Neural cell (in vitro differentiated cells): ENCODE data around the gene F13A1. TPM values are rescaled to one million over a fixed set of nuclear protein-coding genes. Genes with fewer than 3 reads are reported as not detected.

Source experiments
- H2AFZ ChIP-seq: fragments of 200-600, 300-800 bp; sonication (generic), shearing (Covaris generic); 2 replicates; pipeline ENCODE4 v1.6.0; 2014; ENCODE audit warnings: low read depth, mild to moderate bottlenecking, antibody characterized with exemption, low read length, moderate library complexity
- H3F3A ChIP-seq: fragments of 200-600 bp; shearing (Covaris generic); 2 replicates; pipeline ENCODE4 v1.6.1; 2016; ENCODE audit warnings: mild to moderate bottlenecking, moderate library complexity, mixed read lengths, antibody characterized with exemption, low read length; ENCODE audit not compliant: insufficient read depth, poor library complexity, severe bottlenecking
- H3K27ac ChIP-seq: fragments of 200-600, 300-800 bp; sonication (generic), shearing (Covaris generic); 2 replicates; pipeline ENCODE4 v1.5.1; 2014; ENCODE audit warnings: mild to moderate bottlenecking, low read length, moderate library complexity
- H3K27me3 ChIP-seq: fragments of 300-800, 200-600 bp; sonication (generic), shearing (Covaris generic); 2 replicates; pipeline ENCODE4 v1.6.0; 2014; ENCODE audit warnings: mild to moderate bottlenecking, low read depth, low read length, moderate library complexity; ENCODE audit not compliant: insufficient read depth
- H3K36me3 ChIP-seq: fragments of 300-800, 200-600 bp; sonication (generic), shearing (Covaris generic); 2 replicates; pipeline ENCODE4 v1.5.1; 2014; ENCODE audit warnings: mild to moderate bottlenecking, antibody characterized with exemption, low read length, moderate library complexity; ENCODE audit not compliant: insufficient read depth
- H3K4me2 ChIP-seq: fragments of 300-800, 200-600 bp; sonication (generic), shearing (Covaris generic); 2 replicates; pipeline ENCODE4 v1.6.0; 2014; ENCODE audit warnings: mild to moderate bottlenecking, low read length
- H3K4me3 ChIP-seq: fragments of 300-800, 200-600 bp; sonication (generic), shearing (Covaris generic); 2 replicates; pipeline ENCODE4 v1.5.1; 2014; ENCODE audit warnings: mild to moderate bottlenecking, low read length, moderate library complexity
- H3K79me2 ChIP-seq: fragments of 200-600 bp; shearing (Covaris generic); replicated peaks from 2 replicates; pipeline ENCODE4 v1.6.0; 2014; ENCODE audit warnings: mild to moderate bottlenecking, low read length, moderate library complexity; ENCODE audit not compliant: insufficient read depth
- H3K9ac ChIP-seq: fragments of 300-800, 200-600 bp; sonication (generic), shearing (Covaris generic); 2 replicates; pipeline ENCODE4 v1.6.1; 2016; ENCODE audit warnings: mild to moderate bottlenecking, low read length, mixed read lengths
- H3K9me2 ChIP-seq: fragments of 200-600 bp; shearing (Covaris generic); 2 replicates; pipeline ENCODE4 v1.6.1; 2016; ENCODE audit warnings: mild to moderate bottlenecking, low read length, mixed read lengths; ENCODE audit not compliant: insufficient read depth
- H3K9me3 ChIP-seq: fragments of 200-600, 300-800 bp; sonication (generic), shearing (Covaris generic); 2 replicates; pipeline ENCODE4 v1.6.1; 2016; ENCODE audit warnings: mild to moderate bottlenecking, mixed run types, low read length, moderate library complexity, mixed read lengths
- H4K20me1 ChIP-seq: fragments of 200-600 bp; shearing (Covaris generic); 2 replicates; pipeline ENCODE4 v1.6.1; 2016; ENCODE audit warnings: mild to moderate bottlenecking, mixed run types; ENCODE audit not compliant: insufficient read depth
- EP300 ChIP-seq: fragments of 450-650 bp; conservative IDR thresholded peaks from 2 replicates; pipeline ENCODE4 v1.6.1; 2014; ENCODE audit warnings: antibody characterized with exemption, mild to moderate bottlenecking, moderate library complexity; ENCODE audit not compliant: poor library complexity, severe bottlenecking
- EZH2 ChIP-seq: fragments of 200-600, 300-800 bp; shearing (Covaris generic), sonication (generic); IDR thresholded peaks from 2 replicates; pipeline ENCODE4 v1.6.1; 2014; ENCODE audit warnings: antibody characterized with exemption, low read length, borderline replicate concordance, mild to moderate bottlenecking; ENCODE audit not compliant: insufficient read depth, poor library complexity, severe bottlenecking
- MXI1 ChIP-seq: fragments of 450-650 bp; conservative IDR thresholded peaks from 2 replicates; pipeline ENCODE4 v1.6.1; 2014; ENCODE audit warnings: antibody characterized with exemption, mild to moderate bottlenecking; ENCODE audit not compliant: poor library complexity, severe bottlenecking
- POLR2AphosphoS5 ChIP-seq: IDR thresholded peaks from 2 replicates; pipeline ENCODE4 v1.6.1; 2012
- RAD21 ChIP-seq: fragments of 450-650 bp; conservative IDR thresholded peaks from 2 replicates; pipeline ENCODE4 v1.6.1; 2014; ENCODE audit warnings: antibody characterized with exemption, mild to moderate bottlenecking, moderate library complexity
- REST ChIP-seq: IDR thresholded peaks from 2 replicates; pipeline ENCODE4 v1.6.1; 2012; ENCODE audit warnings: borderline replicate concordance
- SMC3 ChIP-seq: fragments of 450-650 bp; conservative IDR thresholded peaks from 2 replicates; pipeline ENCODE4 v1.6.1; 2014; ENCODE audit warnings: antibody characterized with exemption, mild to moderate bottlenecking, moderate library complexity; ENCODE audit not compliant: poor library complexity
- TAF1 ChIP-seq: IDR thresholded peaks from 2 replicates; pipeline ENCODE4 v1.6.1; 2012; ENCODE audit warnings: low read depth
- polyA plus RNA-seq: library from polyadenylated mRNA; depleted of rRNA; stranded (reverse); fragments of >200 nt; gene quantifications from 2 replicates; pipeline ENCODE4 v1.2.3, GENCODE V29; 2014

The F13A1 gene
- polyA plus RNA-seq, 1 donor from 2014 or later: not detected

- H3K9me3 ChIP-seq: no peaks in the 10 kb centered on the region
Measured at GRCh38 chr6:6350696-6351095, 30.2 kb upstream of the F13A1 start.

GRCh38 chr6:6348256-6348655, 27.8 kb upstream of the F13A1 start:
- H3F3A ChIP-seq: no peaks in the 10 kb centered on the region
- H3K36me3 ChIP-seq: no peaks in the 10 kb centered on the region
- H3K27ac ChIP-seq: no peak overlapping the region
- H4K20me1 ChIP-seq: no peaks in the 10 kb centered on the region
- TF ChIP-seq REST (no peak), EZH2 (no peak), MXI1 (no peak), SMC3 (no peak), TAF1 (no peak)
- no peak overlapping the region for H3K9ac ChIP-seq
- no peaks in the 10 kb centered on the region for H3K9me3 ChIP-seq
- H3K4me2 ChIP-seq: no peak overlapping the region
- no peaks in the 10 kb centered on the region for H3K27me3 ChIP-seq
- no peaks in the 10 kb centered on the region for H3K79me2 ChIP-seq
- H2AFZ ChIP-seq: no peak overlapping the region
- H3K9me2 ChIP-seq: no peaks in the 10 kb centered on the region
- H3K4me3 ChIP-seq: no peak overlapping the region

More at GRCh38 chr6:6350696-6351095, 30.2 kb upstream of the F13A1 start:
- Histone ChIP-seq H3K4me2 (no peak overlapping the region), H3K4me3 (no peak overlapping the region), H3K36me3 (no peaks in the 10 kb centered on the region), H3K27ac (no peak overlapping the region), H4K20me1 (no peaks in the 10 kb centered on the region), H3K79me2 (no peaks in the 10 kb centered on the region), H2AFZ (no peak overlapping the region), H3K9ac (no peak overlapping the region), H3K9me2 (no peaks in the 10 kb centered on the region), H3F3A (no peaks in the 10 kb centered on the region), H3K27me3 (no peaks in the 10 kb centered on the region)
- TF ChIP-seq POLR2AphosphoS5: no peak
- no peak for TF ChIP-seq EP300
- no peak for TF ChIP-seq RAD21
- no peak for TF ChIP-seq TAF1
- TF ChIP-seq REST: no peak
- TF ChIP-seq EZH2: no peak
